ENCODE data around the gene OBP2B. TPM values are rescaled to one million over a fixed set of nuclear protein-coding genes. Genes with fewer than 3 reads are reported as not detected.

OBP2B gene
- total RNA-seq, 1 donor from 2014 or later: not detected

DNA sequence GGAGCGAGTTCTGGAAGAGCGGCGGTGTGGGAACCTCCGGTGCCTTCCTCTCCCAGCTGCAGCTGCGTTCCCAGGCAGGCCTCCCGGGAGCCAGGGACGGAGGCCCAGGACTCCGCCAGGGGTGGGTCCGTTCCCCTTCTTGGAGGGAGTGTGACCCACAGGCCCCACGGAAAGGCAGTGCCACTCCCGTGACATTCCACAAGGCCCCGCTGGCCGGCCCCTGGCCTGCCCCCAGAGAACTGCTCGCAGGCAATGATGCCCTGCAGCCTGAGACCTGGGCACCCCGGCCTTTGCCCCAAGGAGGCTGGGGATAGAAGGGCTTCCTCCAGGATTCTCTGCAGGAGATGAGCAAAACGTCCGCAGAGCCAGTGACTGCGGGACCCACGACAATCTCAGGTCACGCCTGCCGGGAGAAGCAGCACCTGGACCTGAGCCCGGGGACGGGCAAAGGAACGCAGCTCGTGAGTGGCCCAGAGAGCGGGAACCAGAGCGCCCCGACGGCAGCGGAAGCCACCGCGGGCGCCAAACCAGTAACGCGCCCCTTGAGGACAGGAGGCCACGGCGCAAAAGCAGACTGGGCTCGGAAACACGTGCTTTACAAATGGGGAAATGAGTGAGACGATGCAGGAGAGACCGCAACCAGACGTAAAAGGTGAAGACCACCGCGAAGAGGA is 9.3 kb downstream of the OBP2B start:
- TF ChIP-seq POLR2A (IDR thresholded peaks at IDR 0.05) (no peak), CTCF (IDR thresholded peaks at IDR 0.05) (no peak), POLR2AphosphoS5 (IDR thresholded peaks at IDR 0.05; ENCODE audit: insufficient read depth in 1 of 2, low read depth in 1 of 2) (no peak)
- intact Hi-C loops (cut with DNase I): no loop called here

GRCh38 chr9:133195029-133195428 is 14.0 kb downstream of the OBP2B start:
- Histone ChIP-seq H3K36me3 (no peaks in the 10 kb centered on the region), H3K27ac (no peak overlapping the region), H3K27me3 (no peaks in the 10 kb centered on the region), H3K9me3 (no peaks in the 10 kb centered on the region), H3K4me1 (no peaks in the 10 kb centered on the region), H3K4me3 (no peak overlapping the region)
- no peak for DNase-seq (ENCODE audit: extremely low spot score in 2 of 2)
- intact Hi-C loops (cut with DNase I): no loop called here
- TF ChIP-seq CTCF (IDR thresholded peaks at IDR 0.05) (no peak), POLR2A (IDR thresholded peaks at IDR 0.05) (no peak), POLR2AphosphoS5 (IDR thresholded peaks at IDR 0.05; ENCODE audit: insufficient read depth in 1 of 2, low read depth in 1 of 2) (no peak)

More for the DNA sequence above, 9.3 kb downstream of the OBP2B start:
- H3K27me3 ChIP-seq: no peaks in the 10 kb centered on the region
- peak overlapping the region; percentile 22 for H3K27ac ChIP-seq
- peak overlapping the region; percentile 19 to 43 for H3K4me3 ChIP-seq
- no peak for DNase-seq (ENCODE audit: extremely low spot score in 2 of 2)
- no peaks in the 10 kb centered on the region for H3K4me1 ChIP-seq
- H3K36me3 ChIP-seq: no peaks in the 10 kb centered on the region
- no peaks in the 10 kb centered on the region for H3K9me3 ChIP-seq

DNA sequence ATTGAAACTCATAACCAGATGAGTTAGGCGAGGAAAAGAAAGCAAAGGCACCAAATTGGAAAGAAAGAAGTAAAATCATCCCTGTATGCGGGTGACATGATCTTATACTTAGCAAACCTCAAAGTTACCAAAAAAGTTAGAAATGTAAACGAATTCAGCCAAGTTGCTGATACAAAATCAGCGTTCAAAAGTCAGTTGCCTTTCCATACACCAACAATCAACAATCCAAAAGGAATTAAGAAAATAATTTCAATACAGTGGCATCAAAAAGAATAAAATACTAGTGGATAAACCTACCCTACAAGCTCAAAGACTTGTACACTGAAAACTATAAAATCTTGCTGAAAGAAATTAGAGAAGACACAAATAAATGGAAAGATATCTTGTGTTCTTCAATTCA is 14.5 kb downstream of the OBP2B start:
- no peaks in the 10 kb centered on the region for H3K4me1 ChIP-seq
- no peaks in the 10 kb centered on the region for H3K9me3 ChIP-seq
- H3K27me3 ChIP-seq: no peaks in the 10 kb centered on the region
- no peak overlapping the region for H3K4me3 ChIP-seq
- TF ChIP-seq POLR2AphosphoS5 (IDR thresholded peaks at IDR 0.05; ENCODE audit: insufficient read depth in 1 of 2, low read depth in 1 of 2) (no peak), POLR2A (IDR thresholded peaks at IDR 0.05) (no peak), CTCF (IDR thresholded peaks at IDR 0.05) (no peak)
- intact Hi-C loops (cut with DNase I): no loop called here
- H3K36me3 ChIP-seq: no peaks in the 10 kb centered on the region
- H3K27ac ChIP-seq: no peak overlapping the region
- DNase-seq (ENCODE audit: extremely low spot score in 2 of 2): no peak

GRCh38 chr9:133191989-133192388 is 17.1 kb downstream of the OBP2B start:
- H3K27ac ChIP-seq: no peak overlapping the region
- intact Hi-C loops (cut with DNase I): no loop called here
- H3K4me1 ChIP-seq: no peaks in the 10 kb centered on the region
- TF ChIP-seq POLR2A (IDR thresholded peaks at IDR 0.05) (no peak), POLR2AphosphoS5 (IDR thresholded peaks at IDR 0.05; ENCODE audit: insufficient read depth in 1 of 2, low read depth in 1 of 2) (no peak), CTCF (IDR thresholded peaks at IDR 0.05) (no peak)
- H3K9me3 ChIP-seq: no peaks in the 10 kb centered on the region
- no peak for DNase-seq (ENCODE audit: extremely low spot score in 2 of 2)
- no peak overlapping the region for H3K4me3 ChIP-seq
- H3K36me3 ChIP-seq: no peaks in the 10 kb centered on the region
- H3K27me3 ChIP-seq: no peaks in the 10 kb centered on the region

- intact Hi-C loops (cut with DNase I): loop anchor here (2.0 kb wide), 1 partner anchor 297 kb away; no protein-coding TSS in a partner anchor
- TF ChIP-seq POLR2A (IDR thresholded peaks at IDR 0.05): no peak
- no peak for TF ChIP-seq CTCF (IDR thresholded peaks at IDR 0.05)
- no peak for TF ChIP-seq POLR2AphosphoS5 (IDR thresholded peaks at IDR 0.05; ENCODE audit: insufficient read depth in 1 of 2, low read depth in 1 of 2)
- no peak overlapping the region for H3K4me3 ChIP-seq
- no peaks in the 10 kb centered on the region for H3K36me3 ChIP-seq
- no peaks in the 10 kb centered on the region for H3K9me3 ChIP-seq
- no peaks in the 10 kb centered on the region for H3K4me1 ChIP-seq
- H3K27ac ChIP-seq: no peak overlapping the region
- no peaks in the 10 kb centered on the region for H3K27me3 ChIP-seq
- DNase-seq (ENCODE audit: extremely low spot score in 2 of 2): no peak
These were observed 19.2 kb downstream of the OBP2B start for GRCh38 chr9:133189826-133190225.

Measured in vagina (tissue), 2 donors.